ENCODE results near the gene SATB1.

Gene SATB1

GRCh38 chr3:18428991-18429745, 4.0 kb upstream of the SATB1 start:
- DNase-seq = no peak

- no peak for DNase-seq
Observed at GRCh38 chr3:18428036-18428435, 2.9 kb upstream of the SATB1 start.

GRCh38 chr3:18426597-18427193, 1.6 kb upstream of the SATB1 start:
- DNase-seq = no peak

GRCh38 chr3:18425641-18426257, 610 bp upstream of the SATB1 start:
- DNase-seq = peak; percentile 61

- DNase-seq = no peak
Observed at GRCh38 chr3:18424213-18424728, 868 bp downstream of the SATB1 start.

- peak; percentile 57 for DNase-seq
Observed at GRCh38 chr3:18423401-18424212, 1.5 kb downstream of the SATB1 start.

- DNase-seq = no peak
Observed at GRCh38 chr3:18422972-18423371, 2.2 kb downstream of the SATB1 start.

- no peak for DNase-seq
Observed at GRCh38 chr3:18420555-18420954, 4.6 kb downstream of the SATB1 start.

GRCh38 chr3:18419232-18419631, 5.9 kb downstream of the SATB1 start:
- no peak for DNase-seq

GRCh38 chr3:18417904-18418572, 7.1 kb downstream of the SATB1 start:
- DNase-seq = no peak

GRCh38 chr3:18416332-18416731, 8.8 kb downstream of the SATB1 start:
- no peak for DNase-seq

GRCh38 chr3:18415839-18416238, 9.3 kb downstream of the SATB1 start:
- DNase-seq = no peak

GRCh38 chr3:18415167-18415566, 10.0 kb downstream of the SATB1 start:
- no peak for DNase-seq

- no peak for DNase-seq
Observed at GRCh38 chr3:18412684-18413083, 12.5 kb downstream of the SATB1 start.

GRCh38 chr3:18411541-18411940, 13.6 kb downstream of the SATB1 start:
- DNase-seq = no peak

GRCh38 chr3:18410205-18410604, 14.9 kb downstream of the SATB1 start:
- DNase-seq = no peak

GRCh38 chr3:18409266-18409665, 15.9 kb downstream of the SATB1 start:
- DNase-seq = no peak

- no peak for DNase-seq
Observed at GRCh38 chr3:18405141-18405540, 20.0 kb downstream of the SATB1 start.

GRCh38 chr3:18403061-18403460, 22.1 kb downstream of the SATB1 start:
- no peak for DNase-seq

- DNase-seq = peak; percentile 27
Observed at GRCh38 chr3:18402239-18402799, 22.8 kb downstream of the SATB1 start.

GRCh38 chr3:18401300-18401961, 23.7 kb downstream of the SATB1 start:
- no peak for DNase-seq

- no peak for DNase-seq
Observed at GRCh38 chr3:18398448-18398847, 26.7 kb downstream of the SATB1 start.
